Measurements from ENCODE around the gene RASD2. TPM values are rescaled to one million over a fixed set of nuclear protein-coding genes. Genes with fewer than 3 reads are reported as not detected.

Gene RASD2
- total RNA-seq, 1 experiment from 2014 or later = 0.42 TPM

GRCh38 chr22:35541254-35541748, 670 bp downstream of the RASD2 start:
- H2BK20ac ChIP-seq (ENCODE audit: low read depth, low read length, poor library complexity, severe bottlenecking) = no peak overlapping the region
- peaks cover 8% of the 10 kb centered on the region for H3K23me2 ChIP-seq (ENCODE audit: insufficient read length, low read depth, low read length, poor library complexity, severe bottlenecking)
- no peak for DNase-seq
- no peak overlapping the region for H2BK12ac ChIP-seq (ENCODE audit: insufficient read length, low read depth, low read length)
- no peak overlapping the region for H3K18ac ChIP-seq (ENCODE audit: insufficient read length, low read depth, low read length)
- Mint-ChIP-seq H3K36me3 (ENCODE audit: insufficient read depth in 1 of 3, low read depth in 3 of 3) (no peaks in the 10 kb centered on the region), H3K9me3 (no peaks in the 10 kb centered on the region; a peak in 1 of 5 replicates), H3K27me3 (ENCODE audit: low read depth) (peaks cover 54% of the 10 kb centered on the region), H3K27ac (no peak overlapping the region), H3K4me3 (peak overlapping the region; percentile 39 to 71), H3K4me1 (peaks cover 19 to 24% of the 10 kb centered on the region in 2 experiments)
- peaks cover 6% of the 10 kb centered on the region; the same call in 1 of the 2 replicates for H3K27me3 ChIP-seq (ENCODE audit: insufficient read depth, low read length)
- peak overlapping the region; percentile 54 for H3K4me2 ChIP-seq (ENCODE audit: insufficient read depth, insufficient read length, low read length)
- no peaks in the 10 kb centered on the region for H4K20me1 ChIP-seq (ENCODE audit: control insufficient read depth, insufficient read depth, insufficient read length)
- H3K27ac ChIP-seq (ENCODE audit: insufficient read length, low read depth, low read length) = no peak overlapping the region
- no peak overlapping the region for H2BK5ac ChIP-seq (ENCODE audit: insufficient read length, low read length)
- no peaks in the 10 kb centered on the region for H3K9me3 ChIP-seq (ENCODE audit: control insufficient read depth, low read depth, low read length)
- no peak overlapping the region for H3K9ac ChIP-seq (ENCODE audit: extremely low read depth, insufficient read length, low read length)
- no peak overlapping the region for H3K56ac ChIP-seq (ENCODE audit: insufficient read length, low read depth, low read length)
- H3K4me1 ChIP-seq (ENCODE audit: insufficient read depth, low read length) = no peaks in the 10 kb centered on the region; the same call in 1 of the 2 replicates
- H2AK5ac ChIP-seq (ENCODE audit: insufficient read length, low read length) = no peak overlapping the region
- H4K5ac ChIP-seq (ENCODE audit: insufficient read length, low read depth, low read length) = no peak overlapping the region
- no CpG with 5 or more reads among the region's 28 CpGs for WGBS (ENCODE audit: extremely low coverage, insufficient read length, low lambda C conversion rate)
- H3T11ph ChIP-seq (ENCODE audit: low read length) = no peak overlapping the region
- no peak overlapping the region for H2BK15ac ChIP-seq (ENCODE audit: low read depth, low read length)
- no peak overlapping the region for H4K91ac ChIP-seq (ENCODE audit: insufficient read length, low read depth, low read length)
- H3K14ac ChIP-seq (ENCODE audit: insufficient read depth, low read length) = no peak overlapping the region
- no peaks in the 10 kb centered on the region for H3K79me1 ChIP-seq (ENCODE audit: insufficient read depth, low read depth, low read length, poor library complexity, severe bottlenecking)
- no peak overlapping the region for H2AFZ ChIP-seq (ENCODE audit: low read length)
- H2BK120ac ChIP-seq (ENCODE audit: low read depth, low read length, poor library complexity, severe bottlenecking) = no peak overlapping the region
- no peaks in the 10 kb centered on the region for H3K79me2 ChIP-seq (ENCODE audit: insufficient read depth, low read length)
- H3K23ac ChIP-seq (ENCODE audit: insufficient read length, low read depth, low read length) = no peak overlapping the region
- H4K8ac ChIP-seq (replicated peaks; ENCODE audit: insufficient read length, low read depth, low read length) = no peak overlapping the region
- H3K4ac ChIP-seq (ENCODE audit: low read depth, low read length) = no peak overlapping the region
- no peak for TF ChIP-seq CTCF (conservative IDR thresholded peaks at IDR 0.05)
